Cardiac fibroblast (primary cell): ENCODE results near the gene S100A13.

ENCODE experiments used
- DNase-seq, 2 donors: peaks; one replicate each; pipeline versions ENCODE4 v3.0.0 to v3.0.0-alpha.2; 2010; ENCODE audit warnings: low read depth in 2 of 2
- H3K4me3 ChIP-seq, 2 donors: replicated peaks in 1 of 2; 1 replicate in 1 of 2; 2 replicates in 1 of 2; pipeline ENCODE4 v1.5.1; 2011; ENCODE audit warnings: low read depth in 2 of 2, low read length in 2 of 2, mild to moderate bottlenecking in 2 of 2, moderate library complexity in 1 of 2
- TF ChIP-seq, protein P1 (sequence below): IDR thresholded peaks from one replicate; pipeline ENCODE4 v1.5.1; 2011; ENCODE audit warnings: low read depth, mild to moderate bottlenecking, low read length, inconsistent platforms

S100A13 gene

GRCh38 chr1:153612755-153613331 lies 14.5 kb downstream of the S100A13 start, which contains the start of gene S100A16:
Gene S100A16 (minus strand): TSS chr1:153613137. CDS start chr1:153608151, 4,986 bp downstream.
- TF ChIP-seq, protein P1, sequence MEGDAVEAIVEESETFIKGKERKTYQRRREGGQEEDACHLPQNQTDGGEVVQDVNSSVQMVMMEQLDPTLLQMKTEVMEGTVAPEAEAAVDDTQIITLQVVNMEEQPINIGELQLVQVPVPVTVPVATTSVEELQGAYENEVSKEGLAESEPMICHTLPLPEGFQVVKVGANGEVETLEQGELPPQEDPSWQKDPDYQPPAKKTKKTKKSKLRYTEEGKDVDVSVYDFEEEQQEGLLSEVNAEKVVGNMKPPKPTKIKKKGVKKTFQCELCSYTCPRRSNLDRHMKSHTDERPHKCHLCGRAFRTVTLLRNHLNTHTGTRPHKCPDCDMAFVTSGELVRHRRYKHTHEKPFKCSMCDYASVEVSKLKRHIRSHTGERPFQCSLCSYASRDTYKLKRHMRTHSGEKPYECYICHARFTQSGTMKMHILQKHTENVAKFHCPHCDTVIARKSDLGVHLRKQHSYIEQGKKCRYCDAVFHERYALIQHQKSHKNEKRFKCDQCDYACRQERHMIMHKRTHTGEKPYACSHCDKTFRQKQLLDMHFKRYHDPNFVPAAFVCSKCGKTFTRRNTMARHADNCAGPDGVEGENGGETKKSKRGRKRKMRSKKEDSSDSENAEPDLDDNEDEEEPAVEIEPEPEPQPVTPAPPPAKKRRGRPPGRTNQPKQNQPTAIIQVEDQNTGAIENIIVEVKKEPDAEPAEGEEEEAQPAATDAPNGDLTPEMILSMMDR: no peak
- peak; percentile 51 to 79 for DNase-seq

GRCh38 chr1:153612111-153612754 lies 15.1 kb downstream of the S100A13 start:
- TF ChIP-seq, protein P1: no peak
- H3K4me3 ChIP-seq: peak overlapping the region; percentile 71 to 77
- no peak for DNase-seq

More at GRCh38 chr1:153612755-153613331, 14.5 kb downstream of the S100A13 start, which contains the start of gene S100A16:
- H3K4me3 ChIP-seq: peak within 1 kb of the TSS; percentile 71 to 77

- TF ChIP-seq, protein P1: no peak
- DNase-seq: no peak
- peak overlapping the region; percentile 71 to 77 for H3K4me3 ChIP-seq
Observed at GRCh38 chr1:153611356-153611755, 15.9 kb downstream of the S100A13 start.

- peak in 1 of 2 donors; percentile 77 for DNase-seq
- TF ChIP-seq, protein P1: no peak
- H3K4me3 ChIP-seq: peak overlapping the region; percentile 8 to 77
Observed at GRCh38 chr1:153610811-153611301, 16.4 kb downstream of the S100A13 start.

DNA sequence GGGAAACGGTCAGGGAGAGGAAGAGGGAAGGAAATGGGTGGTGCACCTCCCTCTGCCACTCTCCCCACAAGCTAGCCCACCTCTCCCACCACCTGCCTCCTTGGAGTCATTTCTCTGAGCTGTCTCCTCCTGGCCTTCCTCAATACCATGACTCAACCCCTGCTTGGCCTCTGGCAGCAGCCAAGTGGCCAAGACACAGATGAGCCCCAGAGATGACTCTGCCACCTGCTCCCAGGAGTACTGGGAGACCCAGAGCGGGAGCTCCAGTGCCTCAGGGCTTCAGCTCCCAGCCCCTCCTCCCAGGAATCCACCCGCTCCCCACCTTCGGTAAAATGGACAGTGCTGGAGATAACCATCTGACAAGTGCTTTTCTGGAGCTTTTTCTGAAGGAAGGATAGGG lies 17.0 kb downstream of the S100A13 start:
- H3K4me3 ChIP-seq: peak overlapping the region in 1 of 2 donors; percentile 77
- TF ChIP-seq, protein P1: no peak
- peak in 1 of 2 donors; percentile 63 for DNase-seq

DNA sequence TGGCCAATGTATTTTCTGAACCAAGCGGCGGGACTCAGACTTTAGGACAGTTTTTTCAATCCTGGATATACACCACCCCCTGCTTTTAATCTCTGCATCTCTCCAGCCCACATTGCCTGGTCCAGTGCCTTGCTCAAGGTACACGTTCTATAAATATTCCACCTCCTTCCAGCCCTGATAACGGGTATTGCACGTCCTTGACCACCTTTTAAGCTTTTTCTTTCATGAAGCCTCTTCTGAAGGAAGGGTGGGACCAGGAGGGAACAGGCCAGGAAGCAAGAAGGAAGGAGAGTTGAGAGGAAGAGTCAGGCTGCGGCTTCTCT lies 17.8 kb downstream of the S100A13 start:
- DNase-seq: no peak
- peak overlapping the region in 1 of 2 donors; percentile 77 for H3K4me3 ChIP-seq
- TF ChIP-seq, protein P1: no peak
